Measurements from ENCODE around the gene SGCD. TPM values are rescaled to one million over a fixed set of nuclear protein-coding genes. Genes with fewer than 3 reads are reported as not detected.

The SGCD gene
- total RNA-seq, 1 experiment from 2014 or later, result not detected

DNA sequence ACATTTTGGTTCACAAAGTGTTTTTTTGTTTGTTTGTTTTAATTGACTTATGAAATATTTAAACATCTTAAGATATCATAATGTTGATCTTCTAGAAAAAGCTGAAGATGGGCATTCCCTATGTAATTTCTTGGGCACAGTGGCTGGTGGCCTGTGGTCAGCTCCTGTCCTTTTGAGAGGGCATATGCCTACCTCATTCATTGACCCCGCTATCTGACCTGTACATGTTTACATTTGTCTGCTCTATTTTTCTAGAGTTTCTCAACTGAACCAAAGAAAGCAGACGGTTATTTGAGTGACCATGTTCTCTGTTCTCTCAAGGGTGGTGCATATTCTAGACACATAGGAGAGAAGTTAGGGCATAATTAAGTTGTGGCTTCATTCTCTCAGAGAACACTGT is 5.3 kb downstream of the SGCD start (continued):
- no peak for TF ChIP-seq SIN3A (IDR thresholded peaks at IDR 0.05; ENCODE audit: low read depth)
- TF ChIP-seq, protein P1, sequence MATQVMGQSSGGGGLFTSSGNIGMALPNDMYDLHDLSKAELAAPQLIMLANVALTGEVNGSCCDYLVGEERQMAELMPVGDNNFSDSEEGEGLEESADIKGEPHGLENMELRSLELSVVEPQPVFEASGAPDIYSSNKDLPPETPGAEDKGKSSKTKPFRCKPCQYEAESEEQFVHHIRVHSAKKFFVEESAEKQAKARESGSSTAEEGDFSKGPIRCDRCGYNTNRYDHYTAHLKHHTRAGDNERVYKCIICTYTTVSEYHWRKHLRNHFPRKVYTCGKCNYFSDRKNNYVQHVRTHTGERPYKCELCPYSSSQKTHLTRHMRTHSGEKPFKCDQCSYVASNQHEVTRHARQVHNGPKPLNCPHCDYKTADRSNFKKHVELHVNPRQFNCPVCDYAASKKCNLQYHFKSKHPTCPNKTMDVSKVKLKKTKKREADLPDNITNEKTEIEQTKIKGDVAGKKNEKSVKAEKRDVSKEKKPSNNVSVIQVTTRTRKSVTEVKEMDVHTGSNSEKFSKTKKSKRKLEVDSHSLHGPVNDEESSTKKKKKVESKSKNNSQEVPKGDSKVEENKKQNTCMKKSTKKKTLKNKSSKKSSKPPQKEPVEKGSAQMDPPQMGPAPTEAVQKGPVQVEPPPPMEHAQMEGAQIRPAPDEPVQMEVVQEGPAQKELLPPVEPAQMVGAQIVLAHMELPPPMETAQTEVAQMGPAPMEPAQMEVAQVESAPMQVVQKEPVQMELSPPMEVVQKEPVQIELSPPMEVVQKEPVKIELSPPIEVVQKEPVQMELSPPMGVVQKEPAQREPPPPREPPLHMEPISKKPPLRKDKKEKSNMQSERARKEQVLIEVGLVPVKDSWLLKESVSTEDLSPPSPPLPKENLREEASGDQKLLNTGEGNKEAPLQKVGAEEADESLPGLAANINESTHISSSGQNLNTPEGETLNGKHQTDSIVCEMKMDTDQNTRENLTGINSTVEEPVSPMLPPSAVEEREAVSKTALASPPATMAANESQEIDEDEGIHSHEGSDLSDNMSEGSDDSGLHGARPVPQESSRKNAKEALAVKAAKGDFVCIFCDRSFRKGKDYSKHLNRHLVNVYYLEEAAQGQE (IDR thresholded peaks at IDR 0.05; ENCODE audit: low read depth), result no peak

DNA sequence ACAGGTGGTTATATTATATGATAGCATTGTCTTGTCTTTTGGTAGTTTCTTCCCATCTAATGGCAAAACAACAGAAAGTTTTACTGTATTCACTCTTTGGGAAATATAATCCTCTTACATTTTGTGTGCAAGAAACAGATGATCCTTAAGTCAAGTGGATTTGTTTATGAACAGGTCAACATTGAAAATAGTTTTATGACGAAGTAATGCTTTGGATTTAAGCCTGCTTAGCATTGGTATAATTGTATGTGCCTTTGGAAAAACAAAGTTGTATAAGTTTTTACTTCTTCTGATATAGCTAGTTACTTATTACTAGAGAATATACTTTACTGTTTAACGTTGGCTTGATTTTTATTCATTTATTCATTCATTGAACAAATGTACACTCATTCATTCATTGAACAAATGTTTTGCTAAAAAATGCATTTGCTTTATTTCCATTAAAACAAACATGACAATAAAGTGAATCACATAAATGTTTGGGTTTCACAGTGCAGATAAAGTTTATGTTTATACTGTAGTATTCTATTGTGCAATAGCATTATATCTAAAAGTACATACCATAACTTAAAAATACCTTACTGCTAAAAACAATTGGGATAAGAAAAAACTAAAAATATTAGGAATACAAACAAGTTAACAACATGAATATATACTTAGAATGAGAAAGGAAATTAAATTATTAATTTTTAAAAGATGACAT is 12.3 kb downstream of the SGCD start:
- Histone ChIP-seq H3K4me1 (ENCODE audit: control insufficient read depth in 1 of 2, insufficient read depth in 2 of 2, low read length in 2 of 2) (no peaks in the 10 kb centered on the region), H3K27me3 (ENCODE audit: insufficient read depth, low read length) (no peaks in the 10 kb centered on the region), H3K27ac (ENCODE audit: low read depth, low read length) (no peak overlapping the region), H3K9me2 (ENCODE audit: insufficient read depth) (no peaks in the 10 kb centered on the region), H3K9ac (ENCODE audit: low read length) (no peak overlapping the region), H4K20me1 (ENCODE audit: insufficient read depth) (no peaks in the 10 kb centered on the region), H3K9me3 (ENCODE audit: control insufficient read depth in 1 of 2, insufficient read depth in 1 of 2, low read depth in 1 of 2, low read length in 2 of 2) (peaks cover 3 to 6% of the 10 kb centered on the region in 2 experiments; a peak in 2 of 4 replicates), H3K36me3 (ENCODE audit: control insufficient read depth in 1 of 2, insufficient read depth in 2 of 2, low read length in 2 of 2) (no peaks in the 10 kb centered on the region), H2AFZ (ENCODE audit: low read depth, low read length, poor library complexity, severe bottlenecking) (no peak overlapping the region), H3K4me3 (replicated peaks in 1 of 2; ENCODE audit: low read depth in 1 of 2, low read length in 2 of 2) (no peak overlapping the region), H3K4me2 (ENCODE audit: low read length) (no peak overlapping the region), H3K79me2 (ENCODE audit: insufficient read depth, low read length) (no peaks in the 10 kb centered on the region)
- POLR2A ChIA-PET, result no interaction called here
- RAD21 ChIA-PET (ENCODE audit: low non-redundant PET in 1 of 2, low total read pairs in 2 of 2, uncharacterized antibody in 2 of 2, unreplicated experiment in 2 of 2), result no interaction called here
- CTCF ChIA-PET, result no interaction called here
- no TSS peak for BruUV-seq (replicated peaks)
- ATAC-seq (no peak), DNase-seq (ENCODE audit: low read depth, low spot score) (no peak)
- intact Hi-C loops (cut with micrococcal nuclease), result no loop called here
- TF ChIP-seq CBX3 (IDR thresholded peaks at IDR 0.05; ENCODE audit: low read depth) (no peak), EZH2phosphoT487 (IDR thresholded peaks at IDR 0.05; ENCODE audit: borderline replicate concordance) (no peak), CEBPB (IDR thresholded peaks at IDR 0.05; ENCODE audit: low read depth) (no peak)

All from HCT116 (cell line).